Activated naive CD4-positive, alpha-beta T cell treated with anti-CD3 and anti-CD28 coated beads, Interleukin-2, amount 50 U/mL, for 72 hours (primary cell): ENCODE results near the gene COLEC11. TPM values are rescaled to one million over a fixed set of nuclear protein-coding genes. Genes with fewer than 3 reads are reported as not detected.
"Not testable (repeated sequence)": the region's sequence is repeated elsewhere in the genome, so short reads cannot be mapped to it uniquely, and the experiment has no call there.

Source experiments
- ATAC-seq, 2 donors: fragments of 150-1000 bp; cut with Tn5 transposase; 2 replicates each; pipeline ENCODE4 v1.10.0; 2021; ENCODE audit warnings: mild to moderate bottlenecking in 2 of 2, moderate library complexity in 2 of 2
- DNase-seq, 2 donors: peaks; one replicate each; pipeline ENCODE4 v3.0.0; 2021 to 2022; ENCODE audit warnings: low spot score in 2 of 2
- H3K27ac Mint-ChIP-seq, 2 donors: one replicate each; pipeline ENCODE4 v1.8.0; 2022; ENCODE audit warnings: mild to moderate bottlenecking in 2 of 2, mixed read lengths in 2 of 2
- H3K36me3 Mint-ChIP-seq, 2 donors: one replicate each; pipeline ENCODE4 v1.8.0; 2022; ENCODE audit warnings: mixed read lengths in 2 of 2
- H3K9me3 Mint-ChIP-seq, 2 donors: one replicate each; pipeline ENCODE4 v1.8.0; 2022; ENCODE audit warnings: mixed read lengths in 2 of 2
- total RNA-seq, 2 donors: library from RNA; stranded (reverse); gene quantifications; one replicate each; pipeline ENCODE4 v1.2.3, GENCODE V29; 2022

COLEC11 gene
- total RNA-seq, 2 donors from 2014 or later = not detected

- DNase-seq = no peak
- no peak for ATAC-seq
- H3K9me3 Mint-ChIP-seq = no peaks in the 10 kb centered on the region
- H3K27ac Mint-ChIP-seq = no peak overlapping the region
- no peaks in the 10 kb centered on the region for H3K36me3 Mint-ChIP-seq
These were observed 4.3 kb downstream of the COLEC11 start for GRCh38 chr2:3598912-3599854.

- H3K27ac Mint-ChIP-seq = peak overlapping the region in 1 of 2 donors; percentile 36
- no peaks in the 10 kb centered on the region for H3K36me3 Mint-ChIP-seq
- ATAC-seq = no peak
- H3K9me3 Mint-ChIP-seq = no peaks in the 10 kb centered on the region
- no peak for DNase-seq
These were observed 5.4 kb downstream of the COLEC11 start for GRCh38 chr2:3600256-3600855.

GRCh38 chr2:3601561-3602271, 6.8 kb downstream of the COLEC11 start:
- ATAC-seq (no peak), DNase-seq (no peak)
- H3K36me3 Mint-ChIP-seq = no peaks in the 10 kb centered on the region
- no peak overlapping the region for H3K27ac Mint-ChIP-seq
- H3K9me3 Mint-ChIP-seq = no peaks in the 10 kb centered on the region

GRCh38 chr2:3602553-3603339, 7.8 kb downstream of the COLEC11 start:
- Mint-ChIP-seq H3K9me3 (no peaks in the 10 kb centered on the region), H3K36me3 (no peaks in the 10 kb centered on the region), H3K27ac (no peak overlapping the region)
- DNase-seq (no peak), ATAC-seq (no peak)

GRCh38 chr2:3603536-3604206, 8.8 kb downstream of the COLEC11 start:
- DNase-seq (no peak), ATAC-seq (no peak)
- Mint-ChIP-seq H3K36me3 (no peaks in the 10 kb centered on the region), H3K9me3 (no peaks in the 10 kb centered on the region), H3K27ac (no peak overlapping the region)

GRCh38 chr2:3604207-3604877, 9.4 kb downstream of the COLEC11 start:
- Mint-ChIP-seq H3K9me3 (no peaks in the 10 kb centered on the region), H3K36me3 (no peaks in the 10 kb centered on the region)
- DNase-seq = no peak

GRCh38 chr2:3604991-3605961, 10.4 kb downstream of the COLEC11 start:
- H3K27ac Mint-ChIP-seq = peak overlapping the region in 1 of 2 donors; percentile 87
- no peaks in the 10 kb centered on the region for H3K9me3 Mint-ChIP-seq
- ATAC-seq (peak in 1 of 2 donors; percentile 65), DNase-seq (peak in 1 of 2 donors; percentile 46)
- no peaks in the 10 kb centered on the region for H3K36me3 Mint-ChIP-seq

More at GRCh38 chr2:3604207-3604877, 9.4 kb downstream of the COLEC11 start:
- H3K27ac Mint-ChIP-seq = no peak overlapping the region
- no peak for ATAC-seq

- peak overlapping the region in 1 of 2 donors; percentile 84 for H3K27ac Mint-ChIP-seq
- no peak for ATAC-seq
- H3K9me3 Mint-ChIP-seq = no peaks in the 10 kb centered on the region
- DNase-seq = no peak
- no peaks in the 10 kb centered on the region for H3K36me3 Mint-ChIP-seq
These were observed 11.1 kb downstream of the COLEC11 start for GRCh38 chr2:3606028-3606369.

- DNase-seq (no peak), ATAC-seq (no peak)
- H3K9me3 Mint-ChIP-seq = no peaks in the 10 kb centered on the region
- no peaks in the 10 kb centered on the region for H3K36me3 Mint-ChIP-seq
- no peak overlapping the region for H3K27ac Mint-ChIP-seq
These were observed 11.7 kb downstream of the COLEC11 start for GRCh38 chr2:3606370-3607201.

- no peak overlapping the region for H3K27ac Mint-ChIP-seq
- ATAC-seq (no peak), DNase-seq (no peak)
- H3K9me3 Mint-ChIP-seq = no peaks in the 10 kb centered on the region
- peaks cover 0 to 4% of the 10 kb centered on the region in 2 donors for H3K36me3 Mint-ChIP-seq
These were observed 13.7 kb downstream of the COLEC11 start for GRCh38 chr2:3608373-3609278.

- H3K36me3 Mint-ChIP-seq, H3K27ac Mint-ChIP-seq, H3K9me3 Mint-ChIP-seq, DNase-seq: not testable (repeated sequence)
- ATAC-seq = peak in 1 of 2 donors; percentile 72
These were observed 14.4 kb downstream of the COLEC11 start for GRCh38 chr2:3609279-3609673.

GRCh38 chr2:3610415-3610814, 15.5 kb downstream of the COLEC11 start:
- peaks cover 4% of the 10 kb centered on the region in 2 donors for H3K36me3 Mint-ChIP-seq
- no peaks in the 10 kb centered on the region for H3K9me3 Mint-ChIP-seq
- H3K27ac Mint-ChIP-seq = no peak overlapping the region
- DNase-seq (no peak), ATAC-seq (no peak)

GRCh38 chr2:3610881-3611505, 16.1 kb downstream of the COLEC11 start:
- DNase-seq = no peak
- no peak for ATAC-seq
- peaks cover 4% of the 10 kb centered on the region in 2 donors for H3K36me3 Mint-ChIP-seq
- H3K9me3 Mint-ChIP-seq = no peaks in the 10 kb centered on the region
- H3K27ac Mint-ChIP-seq = no peak overlapping the region
